Heart left ventricle (tissue), 13 donors: ENCODE data around the gene SHF.

Experiments used
- POLR2A ChIP-seq, 2 donors: fragments of 450-650 bp; IDR thresholded peaks; one replicate each; pipeline ENCODE4 v1.6.1; 2017; ENCODE audit warnings: antibody characterized with exemption in 2 of 2, mild to moderate bottlenecking in 2 of 2, moderate library complexity in 2 of 2
- TF ChIP-seq, protein P1 (sequence below), 12 donors: fragments of 200-600 bp; sonication (generic) in 4 of 12; IDR thresholded peaks; one replicate each; pipeline versions ENCODE4 v1.5.0 to v1.8.0; 2018 to 2022; ENCODE audit warnings: antibody characterized with exemption in 12 of 12, mild to moderate bottlenecking in 5 of 12
- donor health status: ischemic (EF 13 %, LVEDD 7.1; RV severe dilation, severe dysfunction).
- donor health status: DM: no; HTN: yes; CAD: no.
- donor health status: DM: no; HTN: no; CAD: no.
- donor health status: ischemic (EF 25% LVEDD 6.9; RV normal size, moderate dysfunction).
- donor health status: ischemic (EF 25% LVEDD 5.7; RV mildly dilated, moderate dysfunction).
- donor health status: ischemic (EF 35%, LVEDD 5.7; RV mildly dilated, moderate dysfunction).
- donor health status: nonischemic (EF 11% LVEDD 7.7; RV severe dilation, severe dysfunction).
- donor health status: DM: yes; HTN: yes; CAD: no.
- donor health status: PGD.
- donor health status: ischemic (EF 29% LVEDD 5.4; RV normal size, mild dysfunction).
- donor health status: nonischemic (EF 23%, LVEDD 6.1; RV moderate dilation, normal function).

DNA sequence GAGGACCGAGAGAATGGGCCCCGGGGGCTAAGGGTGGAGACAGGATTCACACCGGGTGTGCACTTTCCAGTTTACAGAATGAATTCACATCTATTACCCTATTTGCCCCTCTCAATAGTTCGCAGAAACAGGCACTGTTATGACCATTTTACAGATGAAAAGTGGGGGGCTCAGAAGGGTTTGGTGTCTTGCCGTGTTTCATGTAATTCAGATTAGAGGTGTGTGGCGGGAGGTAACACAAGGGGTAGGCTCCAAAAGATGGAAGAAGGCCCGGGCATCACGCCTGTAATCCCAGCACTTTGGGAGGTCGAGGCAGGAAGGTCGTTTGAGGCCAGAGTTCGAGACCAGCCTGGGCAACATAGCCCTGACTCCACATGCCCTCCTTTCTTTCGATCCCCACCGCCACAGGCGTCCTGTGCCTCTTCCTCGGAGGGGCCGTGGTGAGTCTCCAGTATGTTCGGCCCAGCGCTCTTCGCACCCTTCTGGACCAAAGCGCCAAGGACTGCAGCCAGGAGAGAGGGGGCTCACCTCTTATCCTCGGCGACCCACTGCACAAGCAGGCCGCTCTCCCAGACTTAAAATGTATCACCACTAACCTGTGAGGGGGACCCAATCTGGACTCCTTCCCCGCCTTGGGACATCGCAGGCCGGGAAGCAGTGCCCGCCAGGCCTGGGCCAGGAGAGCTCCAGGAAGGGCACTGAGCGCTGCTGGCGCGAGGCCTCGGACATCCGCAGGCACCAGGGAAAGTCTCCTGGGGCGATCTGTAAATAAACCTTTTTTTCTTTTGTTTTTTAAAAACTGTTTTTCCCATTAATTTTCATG, 70.2 kb downstream of the SHF start:
- TF ChIP-seq POLR2A (IDR thresholded peaks at IDR 0.05): no peak
- TF ChIP-seq, protein P1, sequence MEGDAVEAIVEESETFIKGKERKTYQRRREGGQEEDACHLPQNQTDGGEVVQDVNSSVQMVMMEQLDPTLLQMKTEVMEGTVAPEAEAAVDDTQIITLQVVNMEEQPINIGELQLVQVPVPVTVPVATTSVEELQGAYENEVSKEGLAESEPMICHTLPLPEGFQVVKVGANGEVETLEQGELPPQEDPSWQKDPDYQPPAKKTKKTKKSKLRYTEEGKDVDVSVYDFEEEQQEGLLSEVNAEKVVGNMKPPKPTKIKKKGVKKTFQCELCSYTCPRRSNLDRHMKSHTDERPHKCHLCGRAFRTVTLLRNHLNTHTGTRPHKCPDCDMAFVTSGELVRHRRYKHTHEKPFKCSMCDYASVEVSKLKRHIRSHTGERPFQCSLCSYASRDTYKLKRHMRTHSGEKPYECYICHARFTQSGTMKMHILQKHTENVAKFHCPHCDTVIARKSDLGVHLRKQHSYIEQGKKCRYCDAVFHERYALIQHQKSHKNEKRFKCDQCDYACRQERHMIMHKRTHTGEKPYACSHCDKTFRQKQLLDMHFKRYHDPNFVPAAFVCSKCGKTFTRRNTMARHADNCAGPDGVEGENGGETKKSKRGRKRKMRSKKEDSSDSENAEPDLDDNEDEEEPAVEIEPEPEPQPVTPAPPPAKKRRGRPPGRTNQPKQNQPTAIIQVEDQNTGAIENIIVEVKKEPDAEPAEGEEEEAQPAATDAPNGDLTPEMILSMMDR (IDR thresholded peaks at IDR 0.05): no peak
